SK-N-SH (cell line): ENCODE measurements around the gene MYH11. TPM values are rescaled to one million over a fixed set of nuclear protein-coding genes. Genes with fewer than 3 reads are reported as not detected.

Source experiments
- CTCF ChIA-PET: fragments of 300-600, 350-600 bp; formaldehyde crosslinking; extraction: SDS; loops from one replicate; lab custom pipeline; 2021; lab: Yijun Ruan, JAX
- POLR2A ChIA-PET: fragments of 350-600 bp; sonication (Branson Sonifier 250); formaldehyde crosslinking; extraction: SDS; loops from one replicate; lab custom pipeline; 2020; ENCODE audit warnings: antibody characterized with exemption, inconsistent platforms; lab: Yijun Ruan, JAX
- DNase-seq: peaks from one replicate; pipeline ENCODE4 v3.0.0; 2012
- H2AFZ ChIP-seq: fragments of 200-600 bp; sonication (generic); 2 replicates; pipeline ENCODE4 v1.8.1; 2016; ENCODE audit warnings: antibody characterized with exemption, mild to moderate bottlenecking, low read depth
- H3F3A ChIP-seq: fragments of 200-600 bp; sonication (generic); replicated peaks from 2 replicates; pipeline ENCODE3; 2016; ENCODE audit warnings: antibody characterized with exemption, mild to moderate bottlenecking; ENCODE audit not compliant: insufficient read depth
- H3K27ac ChIP-seq, 2 experiments: fragments of 200-500 bp in 1 of 2; fragments of 200-600 bp in 1 of 2; sonication (Bioruptor generic) in 1 of 2; sonication (generic), shearing (Covaris generic) in 1 of 2; 2 replicates each; pipeline versions ENCODE4 v1.5.1 to v1.6.1; 2014 to 2016; ENCODE audit warnings: low read depth in 2 of 2, inconsistent platforms in 1 of 2, low read length in 1 of 2, mild to moderate bottlenecking in 1 of 2, mixed read lengths in 1 of 2
- H3K27me3 ChIP-seq: fragments of 200-600 bp; sonication (generic), shearing (Covaris generic); 2 replicates; pipeline ENCODE4 v1.6.1; 2016; ENCODE audit warnings: mixed run types; ENCODE audit not compliant: insufficient read depth
- H3K36me3 ChIP-seq, 2 experiments: fragments of 200-500 bp in 1 of 2; fragments of 200-600 bp in 1 of 2; sonication (Bioruptor generic) in 1 of 2; sonication (generic) in 1 of 2; replicated peaks in 1 of 2; 2 replicates each; pipeline versions ENCODE3 to v1.5.1; 2014 to 2016; ENCODE audit warnings: low read length in 1 of 2, mild to moderate bottlenecking in 1 of 2; ENCODE audit not compliant: insufficient read depth in 2 of 2, control insufficient read depth in 1 of 2
- H3K4me1 ChIP-seq, 2 experiments: fragments of 200-500 bp in 1 of 2; fragments of 200-600 bp in 1 of 2; sonication (Bioruptor generic) in 1 of 2; sonication (generic), shearing (Covaris generic) in 1 of 2; 2 replicates each; pipeline versions ENCODE4 v1.5.1 to v1.6.1; 2014 to 2016; ENCODE audit warnings: low read depth in 1 of 2, low read length in 1 of 2, mixed run types in 1 of 2; ENCODE audit not compliant: insufficient read depth in 2 of 2, control insufficient read depth in 1 of 2
- H3K4me2 ChIP-seq: fragments of 200-600 bp; sonication (generic), shearing (Covaris generic); 2 replicates; pipeline ENCODE4 v1.6.1; 2017; ENCODE audit warnings: mixed run types
- H3K4me3 ChIP-seq, 2 experiments: fragments of 200-500 bp in 1 of 2; fragments of 200-600 bp in 1 of 2; sonication (Bioruptor generic) in 1 of 2; sonication (generic), shearing (Covaris generic) in 1 of 2; 2 replicates each; pipeline versions ENCODE4 v1.5.1 to v1.8.1; 2014 to 2016; ENCODE audit warnings: low read depth in 2 of 2, inconsistent platforms in 1 of 2, low read length in 1 of 2, mild to moderate bottlenecking in 1 of 2, mixed read lengths in 1 of 2, moderate library complexity in 1 of 2
- H3K79me2 ChIP-seq: fragments of 200-600 bp; sonication (generic); 2 replicates; pipeline ENCODE4 v1.8.1; 2017; ENCODE audit warnings: mild to moderate bottlenecking; ENCODE audit not compliant: insufficient read depth
- H3K9ac ChIP-seq: fragments of 200-600 bp; sonication (generic); 2 replicates; pipeline ENCODE4 v1.6.1; 2017; ENCODE audit warnings: mixed run types
- H3K9me2 ChIP-seq: fragments of 200-600 bp; sonication (generic); 2 replicates; pipeline ENCODE4 v1.6.1; 2017; ENCODE audit warnings: mixed run types
- H3K9me3 ChIP-seq: fragments of 200-600 bp; sonication (generic); 2 replicates; pipeline ENCODE4 v1.6.1; 2017; ENCODE audit warnings: mixed run types, mild to moderate bottlenecking, moderate library complexity
- H4K20me1 ChIP-seq: fragments of 200-600 bp; sonication (generic); 2 replicates; pipeline ENCODE4 v1.6.1; 2017; ENCODE audit warnings: mild to moderate bottlenecking, mixed run types; ENCODE audit not compliant: insufficient read depth
- CHD2 ChIP-seq: fragments of 150-350 bp; IDR thresholded peaks from 2 replicates; pipeline ENCODE4 v1.6.1; 2018; ENCODE audit warnings: low read length; ENCODE audit not compliant: partially characterized antibody
- FOXJ3 ChIP-seq: sonication (generic); formaldehyde crosslinking; IDR thresholded peaks from 2 replicates; pipeline ENCODE4 v1.5.1; 2020; ENCODE audit warnings: mild to moderate bottlenecking, missing genetic modification reagents
- FOXM1 ChIP-seq: IDR thresholded peaks from 2 replicates; pipeline ENCODE4 v1.4.0; 2012; ENCODE audit warnings: low read depth, mild to moderate bottlenecking
- GABPA ChIP-seq: IDR thresholded peaks from 2 replicates; pipeline ENCODE4 v1.4.0; 2012; ENCODE audit warnings: low read depth, mild to moderate bottlenecking
- GATA2 ChIP-seq: sonication (generic); formaldehyde crosslinking; IDR thresholded peaks from 2 replicates; pipeline ENCODE4 v1.5.0; 2020; ENCODE audit warnings: mild to moderate bottlenecking, missing genetic modification reagents
- IRF3 ChIP-seq: fragments of 150-350 bp; IDR thresholded peaks from 2 replicates; pipeline ENCODE4 v1.6.1; 2016; ENCODE audit warnings: mild to moderate bottlenecking, low read depth, low read length
- MAX ChIP-seq: IDR thresholded peaks from 2 replicates; pipeline ENCODE4 v1.4.0; 2012; ENCODE audit warnings: low read depth
- MEF2A ChIP-seq: IDR thresholded peaks from 2 replicates; pipeline ENCODE4 v1.4.0; 2012; ENCODE audit warnings: low read depth, borderline replicate concordance
- MXI1 ChIP-seq: IDR thresholded peaks from 2 replicates; pipeline ENCODE4 v1.6.1; 2012; ENCODE audit warnings: mild to moderate bottlenecking, low read depth, low read length, improper control_type of control experiment
- PBX3 ChIP-seq: IDR thresholded peaks from 2 replicates; pipeline ENCODE4; 2012
- POLR2AphosphoS5 ChIP-seq: IDR thresholded peaks from 2 replicates; pipeline ENCODE4 v1.6.1; 2012; ENCODE audit warnings: low read depth, low read length
- RAD21 ChIP-seq: IDR thresholded peaks from 2 replicates; pipeline ENCODE4 v1.6.1; 2012; ENCODE audit warnings: mild to moderate bottlenecking, low read length
- RCOR1 ChIP-seq: fragments of 150-350 bp; IDR thresholded peaks from 2 replicates; pipeline ENCODE4 v1.6.1; 2017; ENCODE audit warnings: antibody characterized with exemption, low read length
- RFX5 ChIP-seq: IDR thresholded peaks from 2 replicates; pipeline ENCODE4 v1.6.1; 2012; ENCODE audit warnings: mild to moderate bottlenecking, improper control_type of control experiment, low read length
- SMC3 ChIP-seq: IDR thresholded peaks from 2 replicates; pipeline ENCODE4 v1.6.1; 2012; ENCODE audit warnings: low read depth, low read length, improper control_type of control experiment
- TAF1 ChIP-seq: IDR thresholded peaks from 2 replicates; pipeline ENCODE4 v1.6.1; 2012; ENCODE audit warnings: low read depth, mild to moderate bottlenecking, low read length, moderate library complexity, borderline replicate concordance
- TCF12 ChIP-seq: IDR thresholded peaks from 2 replicates; pipeline ENCODE4 v1.4.0; 2012
- TEAD4 ChIP-seq: IDR thresholded peaks from 2 replicates; pipeline ENCODE4 v1.4.0; 2012; ENCODE audit warnings: mild to moderate bottlenecking, borderline replicate concordance; ENCODE audit not compliant: insufficient read depth
- USF2 ChIP-seq: fragments of 150-350 bp; IDR thresholded peaks from 2 replicates; pipeline ENCODE4 v1.6.1; 2017; ENCODE audit warnings: antibody characterized with exemption, low read length, low read depth, borderline replicate concordance
- ZBTB33 ChIP-seq: IDR thresholded peaks from 2 replicates; pipeline ENCODE4 v1.4.0; 2012; ENCODE audit warnings: low read depth, borderline replicate concordance
- WGBS: methylation state at CpG from one replicate; pipeline ENCODE4 v1.1.6; 2017; ENCODE audit warnings: low lambda C conversion rate; 5-methylcytosine and 5-hydroxymethylcytosine counted together
- polyA plus RNA-seq, 3 experiments: library from polyadenylated mRNA; depleted of rRNA; stranded (reverse); fragments of >200 nt; gene quantifications; 2 replicates each; pipeline ENCODE4 v1.2.3, GENCODE V29; 2012

Gene MYH11
- polyA plus RNA-seq, 1 of the 3 experiments (the other 2 are of a cell fraction): 0.02 TPM

GRCh38 chr16:15807603-15808009 is 49.2 kb downstream of the MYH11 start:
- no peak for DNase-seq
- no peak for TF ChIP-seq MAX
- no peak for TF ChIP-seq MXI1
- no peak for TF ChIP-seq TEAD4
- TF ChIP-seq GABPA: no peak
- no peak for TF ChIP-seq FOXJ3 (CRISPR knock-in tag)
- no peak for TF ChIP-seq RCOR1
- no peak for TF ChIP-seq ZBTB33
- no peak for TF ChIP-seq IRF3
- TF ChIP-seq MEF2A: no peak
- TF ChIP-seq PBX3: no peak
- TF ChIP-seq RAD21: no peak
- no peak for TF ChIP-seq USF2
- TF ChIP-seq RFX5: no peak
- TF ChIP-seq TAF1: no peak
- no peak for TF ChIP-seq GATA2
- no peak for TF ChIP-seq SMC3
- TF ChIP-seq TCF12: no peak
- no peak for TF ChIP-seq POLR2AphosphoS5
- TF ChIP-seq FOXM1: no peak
- no peak for TF ChIP-seq CHD2
- TF ChIP-seq, all 33 proteins: peak for 0
- WGBS: 72% methylated on average over 7 of the region's 11 CpGs
- no peaks in the 10 kb centered on the region for H3K36me3 ChIP-seq
- no peaks in the 10 kb centered on the region for H3K79me2 ChIP-seq
- H3K9me2 ChIP-seq: no peaks in the 10 kb centered on the region
- H3F3A ChIP-seq: no peaks in the 10 kb centered on the region
- no peaks in the 10 kb centered on the region for H3K9me3 ChIP-seq
- no peaks in the 10 kb centered on the region; the same call in 1 of the 2 replicates for H3K27me3 ChIP-seq
- no peak overlapping the region for H3K9ac ChIP-seq
- ChIA-PET POLR2A (no interaction called here), CTCF (interaction anchor here (1.5 to 8.5 kb wide), 2 partner anchors 15 to 42 kb away, joined by 5 to 83 read pairs; no protein-coding TSS in a partner anchor)
- H3K27ac ChIP-seq: no peak overlapping the region
- H3K4me3 ChIP-seq: no peak overlapping the region
- no peak overlapping the region for H3K4me2 ChIP-seq
- no peaks in the 10 kb centered on the region for H3K4me1 ChIP-seq
- no peaks in the 10 kb centered on the region for H4K20me1 ChIP-seq
- H2AFZ ChIP-seq: no peak overlapping the region
